Liver (tissue), 9 donors: ENCODE results near the gene GTF2IRD1. TPM values are rescaled to one million over a fixed set of nuclear protein-coding genes. Genes with fewer than 3 reads are reported as not detected.

Source experiments
- DNase-seq: peaks from one replicate; pipeline ENCODE4 v3.0.0-alpha.2; 2017; ENCODE audit warnings: low spot score
- H3K27ac ChIP-seq, 2 donors: one replicate each; pipeline ENCODE4 v1.7.0; 2013; ENCODE audit warnings: inconsistent platforms in 2 of 2, low read length in 2 of 2, control low read depth in 1 of 2, low read depth in 1 of 2, mild to moderate bottlenecking in 1 of 2
- H3K27me3 ChIP-seq, 4 donors: one replicate each; pipeline versions ENCODE4 v1.6.1 to v1.7.0; 2013; ENCODE audit warnings: low read length in 3 of 4, inconsistent platforms in 1 of 4, mild to moderate bottlenecking in 1 of 4, moderate library complexity in 1 of 4; ENCODE audit not compliant: control insufficient read depth in 4 of 4, insufficient read depth in 4 of 4
- H3K36me3 ChIP-seq, 4 donors: one replicate each; pipeline versions ENCODE4 v1.6.1 to v1.7.0; 2013; ENCODE audit warnings: low read length in 3 of 4, mild to moderate bottlenecking in 3 of 4, low read depth in 1 of 4, moderate library complexity in 1 of 4; ENCODE audit not compliant: control insufficient read depth in 4 of 4, insufficient read depth in 3 of 4
- H3K4me1 ChIP-seq, 4 donors: one replicate each; pipeline versions ENCODE4 v1.6.1 to v1.7.0; 2013; ENCODE audit warnings: low read length in 3 of 4, mild to moderate bottlenecking in 3 of 4, moderate library complexity in 1 of 4; ENCODE audit not compliant: control insufficient read depth in 4 of 4, insufficient read depth in 4 of 4
- H3K4me3 ChIP-seq, 3 donors: one replicate each; pipeline versions ENCODE4 v1.6.1 to v1.7.0; 2013; ENCODE audit warnings: low read length in 3 of 3, control low read depth in 1 of 3, low read depth in 1 of 3, mild to moderate bottlenecking in 1 of 3
- H3K9ac ChIP-seq, 2 donors: one replicate each; pipeline ENCODE4 v1.7.0; 2013; ENCODE audit warnings: low read length in 2 of 2, mild to moderate bottlenecking in 2 of 2, moderate library complexity in 2 of 2, control low read depth in 1 of 2, low read depth in 1 of 2
- H3K9me3 ChIP-seq, 4 donors: one replicate each; pipeline versions ENCODE4 v1.6.1 to v1.7.0; 2013; ENCODE audit warnings: low read length in 3 of 4; ENCODE audit not compliant: control insufficient read depth in 4 of 4
- EGR1 ChIP-seq, 2 donors: IDR thresholded peaks; 2 replicates each; pipeline ENCODE4 v1.6.1; 2016 to 2018; ENCODE audit warnings: antibody characterized with exemption in 2 of 2, low read depth in 2 of 2
- FOXA1 ChIP-seq: IDR thresholded peaks from 2 replicates; pipeline ENCODE4 v1.6.1; 2016; ENCODE audit warnings: antibody characterized with exemption
- FOXA2 ChIP-seq: IDR thresholded peaks from 2 replicates; pipeline ENCODE4 v1.6.1; 2016; ENCODE audit warnings: antibody characterized with exemption
- GABPA ChIP-seq, 2 donors: IDR thresholded peaks in 1 of 2; conservative IDR thresholded peaks in 1 of 2; 2 replicates each; pipeline ENCODE4 v1.6.1; 2016; ENCODE audit warnings: antibody characterized with exemption in 2 of 2, mild to moderate bottlenecking in 1 of 2, moderate library complexity in 1 of 2
- HNF4A ChIP-seq, 2 donors: conservative IDR thresholded peaks; 2 replicates each; pipeline ENCODE4 v1.6.1; 2016; ENCODE audit warnings: antibody characterized with exemption in 2 of 2, mild to moderate bottlenecking in 2 of 2
- HNF4G ChIP-seq: IDR thresholded peaks from 2 replicates; pipeline ENCODE4 v1.6.1; 2016; ENCODE audit warnings: antibody characterized with exemption
- JUND ChIP-seq, 2 donors: IDR thresholded peaks; 2 replicates each; pipeline ENCODE4 v1.6.1; 2016; ENCODE audit warnings: antibody characterized with exemption in 2 of 2
- NR2F2 ChIP-seq: IDR thresholded peaks from 2 replicates; pipeline ENCODE4 v1.6.1; 2016; ENCODE audit warnings: antibody characterized with exemption
- RAD21 ChIP-seq, 2 donors: IDR thresholded peaks; 2 replicates each; pipeline ENCODE4 v1.6.1; 2016; ENCODE audit warnings: antibody characterized with exemption in 2 of 2, mild to moderate bottlenecking in 2 of 2
- RXRA ChIP-seq, 2 donors: IDR thresholded peaks; 2 replicates each; pipeline ENCODE4 v1.6.1; 2017 to 2018; ENCODE audit warnings: antibody characterized with exemption in 2 of 2, mild to moderate bottlenecking in 1 of 2
- SP1 ChIP-seq: IDR thresholded peaks from 2 replicates; pipeline ENCODE4 v1.6.1; 2018; ENCODE audit warnings: antibody characterized with exemption, mild to moderate bottlenecking
- TAF1 ChIP-seq: conservative IDR thresholded peaks from 2 replicates; pipeline ENCODE4 v1.6.1; 2016; ENCODE audit warnings: antibody characterized with exemption, mild to moderate bottlenecking
- YY1 ChIP-seq: IDR thresholded peaks from 2 replicates; pipeline ENCODE4 v1.6.1; 2016; ENCODE audit warnings: antibody characterized with exemption, mild to moderate bottlenecking
- WGBS: extraction: QIAGEN DNeasy Blood & Tissue Kit; methylation state at CpG from one replicate; pipeline ENCODE4 v1.1.7; 2013; 5-methylcytosine and 5-hydroxymethylcytosine counted together
- polyA plus RNA-seq, 2 donors: library from polyadenylated mRNA; stranded (reverse) in 1 of 2; unstranded in 1 of 2; fragments of 200-250 nt in 1 of 2; fragments of >200 nt in 1 of 2; fragmentation: Nextera tagmentation in 1 of 2; extraction: Ambion mirVana in 1 of 2; gene quantifications; one replicate each; pipeline versions ENCODE4 v1.2.1 to v1.2.3, GENCODE V29; 2013 to 2015
- total RNA-seq, 2 donors: library from RNA; depleted of rRNA; stranded (reverse); fragments of >200 nt; gene quantifications; one replicate each; pipeline ENCODE4 v1.2.3, GENCODE V29; 2014
- TF ChIP-seq, protein P1 (sequence below): fragments of 150-350 bp; IDR thresholded peaks from 2 replicates; pipeline ENCODE4 v1.5.1; 2017; ENCODE audit warnings: improper control_type of control experiment, low read depth, low read length; ENCODE audit not compliant: missing input control
- TF ChIP-seq, protein P2 (sequence below): IDR thresholded peaks from 2 replicates; pipeline ENCODE4 v1.6.1; 2016; ENCODE audit warnings: antibody characterized with exemption, mild to moderate bottlenecking
- TF ChIP-seq, protein P3 (sequence below): IDR thresholded peaks from 2 replicates; pipeline ENCODE4 v1.6.1; 2016; ENCODE audit warnings: antibody characterized with exemption
- TF ChIP-seq, protein P4 (sequence below): IDR thresholded peaks from 2 replicates; pipeline ENCODE4 v1.6.1; 2016; ENCODE audit warnings: antibody characterized with exemption
- TF ChIP-seq, protein P5 (sequence below): IDR thresholded peaks from 2 replicates; pipeline ENCODE4 v1.6.1; 2016; ENCODE audit warnings: antibody characterized with exemption
- donor health status: healthy.
- donor health status: healthy.
- donor health status: healthy.
- donor health status: healthy.
- donor health status: healthy.

Gene GTF2IRD1
- total and polyA plus RNA-seq, 4 donors = 2.0 to 7.4 (median 3.3) TPM

DNA sequence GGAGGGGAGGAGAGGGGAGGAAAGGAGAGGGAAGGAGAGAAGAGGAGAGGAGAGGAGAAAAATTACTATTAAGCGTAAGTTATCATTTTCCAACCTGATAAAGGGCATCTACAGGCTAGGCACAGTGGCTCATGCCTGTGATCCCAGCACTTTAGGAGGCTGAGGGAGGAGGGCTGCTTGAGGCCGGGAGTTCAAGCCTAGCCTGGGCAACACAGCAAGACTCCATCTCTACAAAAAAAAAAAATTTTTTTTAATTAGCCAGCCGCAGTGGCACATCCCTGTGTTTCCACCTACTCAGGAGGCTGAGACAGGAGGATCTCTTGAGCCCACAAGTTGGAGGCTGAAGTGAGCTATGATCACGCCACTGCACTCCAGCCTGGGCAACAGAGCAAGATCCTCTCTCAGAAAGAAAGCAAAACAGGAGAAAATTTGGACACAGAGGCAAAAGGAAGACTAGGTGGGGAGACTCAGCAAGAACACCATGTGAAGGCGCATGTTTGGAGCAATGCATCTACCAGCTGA, 168.6 kb downstream of the GTF2IRD1 start:
- Histone ChIP-seq H3K36me3 (no peaks in the 10 kb centered on the region), H3K4me1 (peaks cover 0 to 2% (median 0%) of the 10 kb centered on the region in 4 donors), H3K9ac (no peak overlapping the region), H3K4me3 (no peak overlapping the region), H3K9me3 (no peaks in the 10 kb centered on the region), H3K27ac (no peak overlapping the region), H3K27me3 (no peaks in the 10 kb centered on the region)
- TF ChIP-seq FOXA2 = no peak
- TF ChIP-seq HNF4A (conservative IDR thresholded peaks at IDR 0.05) = no peak
- TF ChIP-seq, protein P1, sequence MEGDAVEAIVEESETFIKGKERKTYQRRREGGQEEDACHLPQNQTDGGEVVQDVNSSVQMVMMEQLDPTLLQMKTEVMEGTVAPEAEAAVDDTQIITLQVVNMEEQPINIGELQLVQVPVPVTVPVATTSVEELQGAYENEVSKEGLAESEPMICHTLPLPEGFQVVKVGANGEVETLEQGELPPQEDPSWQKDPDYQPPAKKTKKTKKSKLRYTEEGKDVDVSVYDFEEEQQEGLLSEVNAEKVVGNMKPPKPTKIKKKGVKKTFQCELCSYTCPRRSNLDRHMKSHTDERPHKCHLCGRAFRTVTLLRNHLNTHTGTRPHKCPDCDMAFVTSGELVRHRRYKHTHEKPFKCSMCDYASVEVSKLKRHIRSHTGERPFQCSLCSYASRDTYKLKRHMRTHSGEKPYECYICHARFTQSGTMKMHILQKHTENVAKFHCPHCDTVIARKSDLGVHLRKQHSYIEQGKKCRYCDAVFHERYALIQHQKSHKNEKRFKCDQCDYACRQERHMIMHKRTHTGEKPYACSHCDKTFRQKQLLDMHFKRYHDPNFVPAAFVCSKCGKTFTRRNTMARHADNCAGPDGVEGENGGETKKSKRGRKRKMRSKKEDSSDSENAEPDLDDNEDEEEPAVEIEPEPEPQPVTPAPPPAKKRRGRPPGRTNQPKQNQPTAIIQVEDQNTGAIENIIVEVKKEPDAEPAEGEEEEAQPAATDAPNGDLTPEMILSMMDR = no peak
- no peak for TF ChIP-seq JUND (IDR thresholded peaks at IDR 0.05)
- no peak for TF ChIP-seq NR2F2
- DNase-seq = no peak
- WGBS = 94% methylated on average over 5 of the region's 5 CpGs

DNA sequence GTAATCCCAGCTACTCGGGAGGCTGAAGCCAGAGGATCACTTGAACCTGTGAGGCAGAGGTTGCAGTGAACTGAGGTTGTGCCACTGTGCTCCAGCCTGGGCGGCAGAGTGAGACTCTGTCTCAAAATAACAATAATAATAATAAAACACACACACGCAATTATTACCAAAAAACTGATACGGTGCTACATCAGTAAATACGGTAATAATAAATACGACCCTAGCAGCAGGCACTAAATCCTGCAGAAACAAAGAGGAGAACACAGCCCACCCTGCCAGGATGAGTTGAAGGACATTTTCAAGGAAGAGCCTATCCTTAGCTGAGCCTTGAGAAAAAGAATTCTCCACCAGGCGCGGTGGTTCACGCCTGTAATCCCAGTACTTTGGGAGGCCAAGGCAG, 169.4 kb downstream of the GTF2IRD1 start:
- no peak overlapping the region for H3K27ac ChIP-seq
- peaks cover 0 to 5% (median 2%) of the 10 kb centered on the region in 4 donors for H3K4me1 ChIP-seq
- no peak for DNase-seq
- no peaks in the 10 kb centered on the region for H3K27me3 ChIP-seq
- H3K9ac ChIP-seq = no peak overlapping the region
- H3K36me3 ChIP-seq = no peaks in the 10 kb centered on the region
- WGBS = 86% methylated on average over 9 of the region's 9 CpGs
- no peaks in the 10 kb centered on the region for H3K9me3 ChIP-seq
- H3K4me3 ChIP-seq = no peak overlapping the region
- no peak for TF ChIP-seq RAD21 (IDR thresholded peaks at IDR 0.05)
- no peak for TF ChIP-seq HNF4G
- TF ChIP-seq, protein P2, sequence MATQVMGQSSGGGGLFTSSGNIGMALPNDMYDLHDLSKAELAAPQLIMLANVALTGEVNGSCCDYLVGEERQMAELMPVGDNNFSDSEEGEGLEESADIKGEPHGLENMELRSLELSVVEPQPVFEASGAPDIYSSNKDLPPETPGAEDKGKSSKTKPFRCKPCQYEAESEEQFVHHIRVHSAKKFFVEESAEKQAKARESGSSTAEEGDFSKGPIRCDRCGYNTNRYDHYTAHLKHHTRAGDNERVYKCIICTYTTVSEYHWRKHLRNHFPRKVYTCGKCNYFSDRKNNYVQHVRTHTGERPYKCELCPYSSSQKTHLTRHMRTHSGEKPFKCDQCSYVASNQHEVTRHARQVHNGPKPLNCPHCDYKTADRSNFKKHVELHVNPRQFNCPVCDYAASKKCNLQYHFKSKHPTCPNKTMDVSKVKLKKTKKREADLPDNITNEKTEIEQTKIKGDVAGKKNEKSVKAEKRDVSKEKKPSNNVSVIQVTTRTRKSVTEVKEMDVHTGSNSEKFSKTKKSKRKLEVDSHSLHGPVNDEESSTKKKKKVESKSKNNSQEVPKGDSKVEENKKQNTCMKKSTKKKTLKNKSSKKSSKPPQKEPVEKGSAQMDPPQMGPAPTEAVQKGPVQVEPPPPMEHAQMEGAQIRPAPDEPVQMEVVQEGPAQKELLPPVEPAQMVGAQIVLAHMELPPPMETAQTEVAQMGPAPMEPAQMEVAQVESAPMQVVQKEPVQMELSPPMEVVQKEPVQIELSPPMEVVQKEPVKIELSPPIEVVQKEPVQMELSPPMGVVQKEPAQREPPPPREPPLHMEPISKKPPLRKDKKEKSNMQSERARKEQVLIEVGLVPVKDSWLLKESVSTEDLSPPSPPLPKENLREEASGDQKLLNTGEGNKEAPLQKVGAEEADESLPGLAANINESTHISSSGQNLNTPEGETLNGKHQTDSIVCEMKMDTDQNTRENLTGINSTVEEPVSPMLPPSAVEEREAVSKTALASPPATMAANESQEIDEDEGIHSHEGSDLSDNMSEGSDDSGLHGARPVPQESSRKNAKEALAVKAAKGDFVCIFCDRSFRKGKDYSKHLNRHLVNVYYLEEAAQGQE = no peak
- no peak for TF ChIP-seq SP1
- no peak for TF ChIP-seq NR2F2
- TF ChIP-seq YY1 = no peak
- TF ChIP-seq, protein P3, sequence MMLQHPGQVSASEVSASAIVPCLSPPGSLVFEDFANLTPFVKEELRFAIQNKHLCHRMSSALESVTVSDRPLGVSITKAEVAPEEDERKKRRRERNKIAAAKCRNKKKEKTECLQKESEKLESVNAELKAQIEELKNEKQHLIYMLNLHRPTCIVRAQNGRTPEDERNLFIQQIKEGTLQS = no peak
- TF ChIP-seq, protein P4, sequence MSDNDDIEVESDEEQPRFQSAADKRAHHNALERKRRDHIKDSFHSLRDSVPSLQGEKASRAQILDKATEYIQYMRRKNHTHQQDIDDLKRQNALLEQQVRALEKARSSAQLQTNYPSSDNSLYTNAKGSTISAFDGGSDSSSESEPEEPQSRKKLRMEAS = no peak
- no peak for TF ChIP-seq FOXA1
- TF ChIP-seq, protein P5, sequence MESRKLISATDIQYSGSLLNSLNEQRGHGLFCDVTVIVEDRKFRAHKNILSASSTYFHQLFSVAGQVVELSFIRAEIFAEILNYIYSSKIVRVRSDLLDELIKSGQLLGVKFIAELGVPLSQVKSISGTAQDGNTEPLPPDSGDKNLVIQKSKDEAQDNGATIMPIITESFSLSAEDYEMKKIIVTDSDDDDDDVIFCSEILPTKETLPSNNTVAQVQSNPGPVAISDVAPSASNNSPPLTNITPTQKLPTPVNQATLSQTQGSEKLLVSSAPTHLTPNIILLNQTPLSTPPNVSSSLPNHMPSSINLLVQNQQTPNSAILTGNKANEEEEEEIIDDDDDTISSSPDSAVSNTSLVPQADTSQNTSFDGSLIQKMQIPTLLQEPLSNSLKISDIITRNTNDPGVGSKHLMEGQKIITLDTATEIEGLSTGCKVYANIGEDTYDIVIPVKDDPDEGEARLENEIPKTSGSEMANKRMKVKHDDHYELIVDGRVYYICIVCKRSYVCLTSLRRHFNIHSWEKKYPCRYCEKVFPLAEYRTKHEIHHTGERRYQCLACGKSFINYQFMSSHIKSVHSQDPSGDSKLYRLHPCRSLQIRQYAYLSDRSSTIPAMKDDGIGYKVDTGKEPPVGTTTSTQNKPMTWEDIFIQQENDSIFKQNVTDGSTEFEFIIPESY = no peak
- TF ChIP-seq TAF1 = no peak
- no peak for TF ChIP-seq HNF4A (conservative IDR thresholded peaks at IDR 0.05)
- TF ChIP-seq, protein P1 = no peak
- TF ChIP-seq EGR1 (IDR thresholded peaks at IDR 0.05; ENCODE audit: low read depth in 2 of 2) = no peak
- no peak for TF ChIP-seq FOXA2
- TF ChIP-seq JUND (IDR thresholded peaks at IDR 0.05) = no peak
- TF ChIP-seq GABPA (IDR thresholded peaks at IDR 0.05 in 1 of 2, conservative IDR thresholded peaks at IDR 0.05 in 1 of 2) = no peak
- TF ChIP-seq RXRA (IDR thresholded peaks at IDR 0.05) = no peak
